Activated T-cell treated with anti-CD3 and anti-CD28 coated beads for 4 hours (primary cell): ENCODE results near the gene MGARP.
A peak's percentile ranks its signal among the peaks of the same experiment; 100 is the strongest.
"Not testable (repeated sequence)": the region's sequence is repeated elsewhere in the genome, so short reads cannot be mapped to it uniquely, and the experiment has no call there.

Experiments used
- DNase-seq: peaks from one replicate; pipeline ENCODE4 v3.0.0-alpha.2; 2020

Gene MGARP

DNA sequence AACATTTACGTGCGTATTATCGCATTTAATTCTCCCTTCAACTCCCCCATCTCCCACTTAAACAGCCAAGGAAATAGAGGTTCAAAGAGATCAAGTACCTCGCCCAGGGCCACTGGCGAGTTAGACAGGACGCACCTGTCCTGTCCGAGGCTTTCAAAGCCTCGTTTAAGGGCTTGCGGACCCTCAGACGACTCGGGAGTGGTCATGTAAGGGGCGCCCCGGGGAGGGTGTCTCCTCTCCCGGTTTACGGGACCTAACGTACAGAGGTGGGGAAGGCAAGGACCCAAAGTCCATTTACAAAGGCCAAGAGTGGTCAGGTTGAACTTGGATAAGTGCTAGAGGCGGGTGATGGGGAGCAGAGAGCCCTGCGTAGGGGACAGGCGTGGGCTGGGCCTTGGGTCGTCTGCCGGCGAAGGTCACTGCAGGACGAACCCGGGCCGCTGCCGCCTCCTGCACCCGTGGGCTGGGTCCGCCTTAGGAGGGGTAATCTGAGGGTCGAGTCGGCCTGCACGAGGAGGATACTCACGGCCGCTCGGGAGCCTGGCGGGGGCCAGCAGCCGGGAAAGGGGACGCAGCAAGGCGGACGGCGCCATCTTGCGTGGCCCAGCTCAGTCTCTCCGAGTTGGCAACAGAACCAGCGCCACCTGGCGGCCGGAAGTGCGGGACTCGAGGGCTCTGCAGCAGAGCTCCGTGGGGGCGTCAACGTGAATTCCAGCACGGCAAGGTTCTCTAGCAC, 15.3 kb upstream of the MGARP start:
- peak; percentile 98 for DNase-seq

- DNase-seq, result no peak
These were observed 6.2 kb upstream of the MGARP start for GRCh38 chr4:139286186-139286698.

DNA sequence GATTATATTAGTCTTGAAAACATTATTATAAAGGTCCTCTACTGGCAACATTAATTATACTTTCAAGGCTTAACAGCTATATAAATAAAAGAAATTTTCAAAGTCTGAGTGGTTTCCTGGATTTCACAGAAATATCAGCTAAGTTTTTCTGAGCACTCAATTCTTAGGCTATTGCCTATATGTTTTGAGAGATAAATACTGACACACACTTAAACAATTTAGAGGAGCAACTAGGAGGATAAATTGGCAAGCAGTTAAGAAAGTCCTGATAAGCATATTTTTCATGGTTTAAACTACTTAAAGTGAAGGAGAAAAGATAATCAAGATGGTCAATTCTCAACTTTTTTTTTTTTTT, 2.7 kb upstream of the MGARP start:
- DNase-seq, result no peak

- DNase-seq, result no peak
These were observed 2.2 kb upstream of the MGARP start for GRCh38 chr4:139282065-139282720.

DNA sequence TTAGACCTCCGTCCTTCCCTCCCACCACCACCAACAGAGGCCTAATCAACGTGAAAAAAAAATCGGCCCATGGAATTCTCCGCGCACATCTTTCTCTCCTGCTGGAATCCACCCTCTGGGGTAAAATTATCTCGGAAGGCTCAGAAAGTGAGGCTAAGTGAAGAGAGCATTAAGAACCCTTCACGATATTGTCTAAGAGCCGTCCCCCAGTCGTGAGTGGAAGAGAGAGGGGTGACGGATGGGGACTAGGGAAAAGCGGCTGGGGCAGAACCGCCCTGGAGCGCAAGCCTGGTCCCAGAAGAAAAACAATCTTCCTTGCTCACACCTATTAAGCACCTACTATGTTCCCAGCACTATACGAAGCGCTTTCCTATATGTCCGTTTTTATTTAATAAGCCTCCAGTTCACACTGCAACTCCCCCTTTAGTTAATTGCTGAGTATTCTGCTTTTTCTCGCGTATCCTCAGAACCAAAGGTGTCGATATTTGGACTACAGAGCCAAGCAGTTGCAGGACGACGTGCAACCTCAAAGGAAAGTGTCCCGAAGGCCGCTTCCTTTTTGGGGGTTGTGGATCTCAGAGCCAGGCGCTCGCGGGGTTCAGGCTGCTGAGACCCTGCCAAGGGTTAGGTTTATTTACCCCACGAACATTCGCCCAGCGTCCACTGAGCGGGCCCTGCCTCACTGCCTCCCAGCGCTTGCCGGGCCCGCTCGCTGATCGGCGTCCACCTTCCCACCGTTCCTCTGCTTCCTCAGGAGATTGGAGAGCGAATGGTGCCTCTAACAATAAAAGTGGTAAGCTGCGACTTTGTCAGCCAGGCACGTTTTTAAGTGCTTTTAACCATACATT, 889 bp downstream of the MGARP start:
- DNase-seq, result no peak

- no peak for DNase-seq
These were observed 1.5 kb downstream of the MGARP start for GRCh38 chr4:139278485-139278884.

DNA sequence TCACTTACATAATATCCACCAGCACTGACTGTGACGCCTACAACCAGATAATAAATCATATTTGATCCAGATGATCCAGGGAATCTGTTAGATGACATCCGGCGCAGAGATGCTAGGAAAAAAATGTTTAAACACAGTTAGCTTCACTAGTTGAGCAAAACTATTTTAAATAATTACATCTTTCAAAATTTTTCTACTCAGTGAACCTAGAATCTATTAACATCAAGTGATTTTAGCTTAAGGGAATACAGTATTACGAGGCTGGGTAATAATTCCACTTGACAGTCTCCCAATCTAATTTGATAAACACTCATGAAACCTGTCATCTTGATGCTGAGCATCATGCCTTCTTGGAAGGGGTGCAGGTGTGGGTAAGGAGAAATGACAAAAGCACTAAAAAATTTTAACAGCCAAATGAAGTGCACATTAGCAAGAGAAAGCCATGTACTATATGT, 4.7 kb downstream of the MGARP start:
- DNase-seq, result no peak

GRCh38 chr4:139274790-139275189, 5.2 kb downstream of the MGARP start:
- DNase-seq, result no peak

DNA sequence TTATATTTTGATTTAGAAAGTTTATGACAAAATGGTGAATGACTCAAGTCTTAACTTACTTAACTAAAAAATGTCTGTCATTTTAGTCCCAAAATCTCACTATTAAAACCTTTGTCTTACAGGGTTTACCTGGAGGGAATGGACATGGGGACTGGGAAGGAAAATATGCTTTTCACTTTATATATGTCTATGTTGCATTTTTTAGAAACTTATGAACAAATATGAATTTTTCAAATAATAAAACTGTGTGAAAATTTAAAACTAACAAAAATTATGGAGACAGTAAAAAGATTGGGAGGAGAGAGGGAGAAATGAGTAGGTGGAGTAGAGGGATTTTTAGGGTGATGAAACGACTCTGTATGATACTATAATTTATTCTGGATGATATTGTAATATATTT, 6.2 kb downstream of the MGARP start:
- DNase-seq, result no peak

DNA sequence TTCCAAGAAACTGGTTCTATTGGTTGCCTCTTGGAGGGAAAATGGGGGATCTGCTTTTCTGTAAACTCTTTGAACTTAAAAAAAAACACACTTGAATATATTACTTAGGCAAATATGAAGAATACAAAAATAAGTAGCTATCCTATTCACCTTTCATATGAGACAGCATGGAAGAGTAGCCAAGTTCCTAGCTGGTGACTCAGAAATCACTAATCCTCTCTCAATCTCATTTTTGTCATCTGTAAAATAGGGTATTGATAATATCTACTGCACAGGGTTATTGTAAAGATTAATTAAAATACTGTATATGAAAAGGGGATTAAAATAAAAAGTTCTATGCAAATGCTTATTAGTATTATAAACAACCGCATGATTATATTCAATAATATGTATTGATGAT, 12.7 kb downstream of the MGARP start:
- no peak for DNase-seq

- peak; percentile 23 for DNase-seq
These were observed 13.3 kb downstream of the MGARP start for GRCh38 chr4:139266583-139267257.

GRCh38 chr4:139266208-139266582, 13.8 kb downstream of the MGARP start:
- no peak for DNase-seq

DNA sequence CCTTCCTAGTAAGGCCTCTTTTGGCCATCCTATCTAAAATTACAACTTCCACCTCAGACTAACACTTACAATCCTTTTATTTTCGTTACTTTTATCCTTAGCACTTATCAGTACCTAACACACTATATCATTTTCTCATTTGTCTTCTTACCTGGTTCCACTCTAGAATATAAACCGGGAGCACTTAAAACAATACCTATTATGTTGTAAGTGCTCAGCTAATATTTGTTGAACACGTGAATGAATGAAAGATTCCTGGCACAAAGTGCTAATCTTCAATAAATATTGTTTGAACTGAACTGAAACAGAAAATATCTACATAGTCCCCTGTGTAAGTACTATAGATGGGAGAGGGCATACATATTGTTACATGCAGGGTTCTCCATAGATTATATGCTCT, 14.4 kb downstream of the MGARP start:
- no peak for DNase-seq

GRCh38 chr4:139256349-139256748, 23.7 kb downstream of the MGARP start:
- DNase-seq, result no peak

DNA sequence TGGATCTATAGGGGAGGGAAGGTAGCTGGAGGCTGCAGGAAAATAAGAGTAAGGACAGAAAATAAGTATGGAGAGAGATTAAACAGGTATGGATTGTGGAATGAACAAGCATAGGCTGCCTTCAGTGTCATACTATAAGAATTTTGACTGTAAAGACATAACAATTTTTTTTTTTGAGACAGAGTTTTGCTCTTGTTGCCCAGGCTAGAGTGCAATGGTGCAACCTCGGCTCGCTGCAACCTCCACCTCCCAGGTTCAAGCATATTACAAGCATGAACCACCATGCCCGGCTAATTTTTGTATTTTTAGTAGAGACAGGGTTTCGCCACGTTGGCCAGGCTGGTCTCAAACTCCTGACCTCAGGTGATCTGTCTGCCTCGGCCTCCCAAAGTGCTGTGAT, 24.4 kb downstream of the MGARP start:
- not testable (repeated sequence) for DNase-seq

DNA sequence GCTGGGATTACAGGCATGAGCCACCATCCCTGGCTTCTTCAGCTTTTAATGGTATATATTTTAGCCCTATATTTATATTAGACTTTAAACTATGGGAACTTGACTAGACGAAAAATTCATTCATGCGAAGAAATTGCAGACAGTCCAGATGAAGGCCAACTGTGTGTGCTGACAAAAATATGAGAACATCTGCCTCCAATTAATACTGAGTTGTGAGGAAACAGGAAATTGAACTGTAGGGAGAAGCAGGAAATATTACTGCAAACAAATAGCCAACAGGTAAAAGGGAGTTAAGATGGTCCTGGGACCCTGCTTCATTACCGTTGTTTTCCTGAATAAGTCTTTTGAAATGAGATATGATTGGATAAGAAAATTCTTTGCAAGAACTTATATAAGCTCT, 26.3 kb downstream of the MGARP start:
- DNase-seq, result no peak

DNA sequence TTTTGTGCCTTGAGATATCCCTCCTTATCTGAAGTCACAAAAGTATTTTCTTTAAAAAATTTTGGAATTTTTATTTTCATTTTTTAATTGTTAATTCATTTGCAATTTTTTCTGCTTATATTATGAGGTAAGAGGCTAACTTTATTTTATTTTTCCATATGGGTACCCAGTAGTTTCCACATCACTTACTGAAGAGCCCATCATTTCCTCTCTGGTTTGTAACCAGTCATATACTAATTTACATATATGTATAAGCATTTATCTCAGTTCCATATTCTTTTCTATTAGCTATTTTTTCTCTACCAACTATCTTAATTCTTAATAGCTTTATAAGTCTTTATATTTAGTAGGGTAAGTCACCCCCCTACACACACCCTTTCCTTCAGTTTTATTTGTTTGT, 27.0 kb downstream of the MGARP start:
- no peak for DNase-seq

DNA sequence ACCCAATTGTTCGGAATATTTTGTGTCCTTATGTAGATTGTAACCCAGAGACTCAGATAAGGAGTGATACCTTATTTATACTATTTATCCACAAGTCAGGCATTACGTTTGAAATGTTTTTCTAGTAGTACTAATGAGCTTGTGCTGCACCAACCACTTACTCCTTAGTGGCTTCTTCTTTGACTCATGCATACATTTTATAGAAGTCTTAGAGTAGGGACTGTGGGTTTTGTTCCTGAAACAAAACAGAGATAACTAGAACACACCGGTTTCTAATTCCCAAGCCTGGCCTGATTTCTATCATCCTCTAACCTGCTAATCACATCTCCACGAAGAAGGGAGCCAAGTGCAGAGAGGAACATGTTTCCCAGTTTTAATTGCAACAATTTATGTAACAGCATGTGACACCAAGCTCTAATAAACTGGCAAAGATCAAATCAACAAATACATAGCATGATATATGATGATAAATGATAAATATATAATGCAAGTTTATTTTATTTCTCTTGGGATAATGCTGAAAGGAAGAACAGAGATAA, 32.3 kb downstream of the MGARP start:
- DNase-seq, result no peak

DNA sequence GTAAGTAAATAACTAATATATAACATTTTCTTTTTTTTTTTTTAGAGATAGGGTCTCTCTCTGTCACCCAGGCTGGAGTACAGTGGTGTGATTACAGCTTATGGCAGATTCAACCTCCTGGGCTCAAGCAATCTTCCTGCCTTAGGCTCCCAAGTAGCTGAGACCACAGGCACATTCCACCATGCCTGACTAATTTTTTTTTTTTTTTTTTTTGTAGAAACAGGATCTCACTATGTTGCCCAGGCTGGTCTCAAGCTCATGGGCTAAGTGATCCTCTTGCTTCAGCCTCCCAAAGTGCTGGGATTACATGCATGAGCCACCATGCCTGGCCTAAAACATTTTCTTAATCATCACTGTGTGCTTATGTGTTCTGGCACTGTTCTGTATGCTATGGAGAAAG, 32.8 kb downstream of the MGARP start:
- DNase-seq, result no peak

DNA sequence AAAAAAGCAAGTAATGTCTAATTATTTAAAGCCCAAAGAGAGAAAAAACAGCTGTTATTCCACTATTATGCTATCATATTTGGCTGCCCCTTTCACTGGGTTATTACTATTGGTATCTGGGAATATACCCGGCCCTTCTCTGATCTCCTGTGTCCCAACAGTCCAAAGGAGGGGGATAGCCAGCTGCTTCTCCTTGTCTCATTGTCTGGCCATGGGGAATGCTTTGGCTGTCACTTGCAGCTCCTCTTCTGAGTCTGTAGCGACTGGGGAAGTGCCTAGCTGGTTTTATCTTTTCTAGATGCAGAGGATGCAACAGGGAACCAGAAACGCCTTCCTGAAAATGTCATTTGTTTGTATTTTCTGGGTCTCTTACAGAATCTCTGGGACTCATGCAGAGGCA, 33.9 kb downstream of the MGARP start:
- no peak for DNase-seq

DNA sequence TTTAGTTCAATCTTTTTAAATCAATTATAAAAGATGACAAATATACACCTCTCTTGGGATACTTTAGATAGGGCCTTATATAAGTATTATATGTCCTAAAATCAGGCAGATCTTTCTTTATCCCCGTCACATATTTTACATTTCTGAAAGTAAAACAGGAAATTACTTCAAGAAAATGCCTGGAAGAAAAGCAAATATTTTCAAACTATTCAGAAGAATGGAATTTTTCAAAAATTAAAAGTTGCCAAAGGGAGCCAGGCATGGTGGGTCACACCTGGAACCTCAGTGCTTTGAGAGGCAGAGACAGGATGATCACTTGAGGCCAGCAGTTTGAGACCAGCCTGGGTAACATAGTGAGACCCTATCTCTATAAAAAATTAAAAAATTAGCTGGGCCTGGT, 34.4 kb downstream of the MGARP start:
- no peak for DNase-seq

GRCh38 chr4:139243448-139244365, 36.3 kb downstream of the MGARP start:
- no peak for DNase-seq
